GM21786 (cell line): ENCODE data around the gene CTSZ.
"Not testable (repeated sequence)": the region's sequence is repeated elsewhere in the genome, so short reads cannot be mapped to it uniquely, and the experiment has no call there.

Experiments
- ATAC-seq: cut with Tn5 transposase; IDR thresholded peaks from one replicate; pipeline ENCODE4 v1.9.1; 2021; ENCODE audit not compliant: unreplicated experiment

CTSZ gene

GRCh38 chr20:59006864-59007664 is at the start of gene CTSZ:
Gene CTSZ, minus strand, starts transcription at chr20:59007254. Its CDS starts 126 bp downstream, at chr20:59007128.
- ATAC-seq: no peak

GRCh38 chr20:59055302-59055701 is 48.2 kb upstream of the CTSZ start:
- ATAC-seq: no peak

GRCh38 chr20:59051666-59052185 is 44.7 kb upstream of the CTSZ start:
- no peak for ATAC-seq

GRCh38 chr20:59050437-59050836 is 43.4 kb upstream of the CTSZ start:
- no peak for ATAC-seq

GRCh38 chr20:59048681-59049030 is 41.6 kb upstream of the CTSZ start:
- no peak for ATAC-seq

- ATAC-seq: no peak
Observed at GRCh38 chr20:59047938-59048680, 41.1 kb upstream of the CTSZ start.

- ATAC-seq: no peak
Observed at GRCh38 chr20:59046862-59047261, 39.8 kb upstream of the CTSZ start.

- ATAC-seq: no peak
Observed at GRCh38 chr20:59044796-59045195, 37.7 kb upstream of the CTSZ start.

- ATAC-seq: no peak
Observed at GRCh38 chr20:59044295-59044694, 37.2 kb upstream of the CTSZ start.

- ATAC-seq: no peak
Observed at GRCh38 chr20:59043698-59044097, 36.6 kb upstream of the CTSZ start.

GRCh38 chr20:59042796-59043631 is 36.0 kb upstream of the CTSZ start:
- ATAC-seq: peak; percentile 90

GRCh38 chr20:59042151-59042795 is 35.2 kb upstream of the CTSZ start, which contains the start of gene PRELID3B:
Gene PRELID3B, minus strand, starts transcription at chr20:59042786. Its CDS starts 56 bp downstream, at chr20:59042730.
- ATAC-seq: peak; percentile 34

GRCh38 chr20:59041487-59041886 is 34.4 kb upstream of the CTSZ start:
- not testable (repeated sequence) for ATAC-seq

- ATAC-seq: no peak
Observed at GRCh38 chr20:59040667-59041066, 33.6 kb upstream of the CTSZ start.

GRCh38 chr20:59039233-59039632 is 32.2 kb upstream of the CTSZ start:
- ATAC-seq: no peak

- no peak for ATAC-seq
Observed at GRCh38 chr20:59037386-59037785, 30.3 kb upstream of the CTSZ start.

GRCh38 chr20:59035381-59035780 is 28.3 kb upstream of the CTSZ start:
- ATAC-seq: no peak

- ATAC-seq: no peak
Observed at GRCh38 chr20:59033616-59034165, 26.6 kb upstream of the CTSZ start.

GRCh38 chr20:59033093-59033492 is 26.0 kb upstream of the CTSZ start:
- ATAC-seq: no peak

- ATAC-seq: no peak
Observed at GRCh38 chr20:59032713-59033059, 25.6 kb upstream of the CTSZ start.
